IMR-90 (cell line): ENCODE measurements around the gene HRH1. TPM values are rescaled to one million over a fixed set of nuclear protein-coding genes. Genes with fewer than 3 reads are reported as not detected.

Experiments used
- ATAC-seq: fragments of 200-7000 bp; cut with Tn5 transposase; 2 replicates; pipeline ENCODE4 v1.9.1; 2020; ENCODE audit warnings: low read depth, mild to moderate bottlenecking, moderate library complexity
- BruUV-seq: library from RNA; stranded (reverse); fragments of 400-500 nt; replicated peaks from 2 replicates; lab custom pipeline; 2021; lab: Mats Ljungman, UMichigan
- CTCF ChIA-PET: fragments of 300-600 bp; formaldehyde crosslinking; extraction: SDS; loops from one replicate; lab custom pipeline; 2021; ENCODE audit warnings: antibody characterized with exemption; lab: Yijun Ruan, JAX
- POLR2A ChIA-PET: fragments of 300-600 bp; sonication (Branson Sonifier 250); formaldehyde crosslinking; loops from one replicate; lab custom pipeline; 2022; ENCODE audit warnings: antibody characterized with exemption; ENCODE audit not compliant: unreplicated experiment; lab: Charles Lee
- DNase-seq: peaks from one replicate; pipeline ENCODE4 v3.0.0; 2013
- H2AFZ ChIP-seq: replicated peaks from 2 replicates; pipeline ENCODE3; 2013; ENCODE audit warnings: low read length, mild to moderate bottlenecking; ENCODE audit not compliant: poor library complexity
- H2AK5ac ChIP-seq: 2 replicates; pipeline ENCODE4 v1.6.1; 2013; ENCODE audit warnings: low read depth, low read length, inconsistent platforms
- H2AK9ac ChIP-seq: replicated peaks from 2 replicates; pipeline ENCODE3; 2013; ENCODE audit warnings: mild to moderate bottlenecking, low read depth, low read length, moderate library complexity; ENCODE audit not compliant: poor library complexity
- H2BK120ac ChIP-seq: 2 replicates; pipeline ENCODE4 v1.6.1; 2013; ENCODE audit warnings: low read depth, low read length, inconsistent platforms
- H2BK15ac ChIP-seq: 3 replicates; pipeline ENCODE4 v1.6.1; 2013; ENCODE audit warnings: low read depth, low read length, inconsistent platforms
- H2BK20ac ChIP-seq: 2 replicates; pipeline ENCODE4 v1.6.1; 2013; ENCODE audit warnings: low read depth, mild to moderate bottlenecking, inconsistent platforms, low read length, moderate library complexity
- H2BK5ac ChIP-seq: 2 replicates; pipeline ENCODE4 v1.6.1; 2013; ENCODE audit warnings: mild to moderate bottlenecking, low read depth, low read length, inconsistent platforms; ENCODE audit not compliant: poor library complexity, severe bottlenecking
- H3K14ac ChIP-seq: replicated peaks from 2 replicates; pipeline ENCODE4 v1.6.1; 2013; ENCODE audit warnings: low read depth, low read length, inconsistent platforms
- H3K18ac ChIP-seq: 2 replicates; pipeline ENCODE4 v1.6.1; 2013; ENCODE audit warnings: low read depth, low read length, control low read depth
- H3K23ac ChIP-seq: 2 replicates; pipeline ENCODE4 v1.6.1; 2013; ENCODE audit warnings: low read depth, low read length, inconsistent platforms
- H3K27ac ChIP-seq: 2 replicates; pipeline ENCODE4 v1.5.1; 2013; ENCODE audit warnings: mild to moderate bottlenecking, control low read depth, low read length; ENCODE audit not compliant: insufficient read depth
- H3K27me3 ChIP-seq: 2 replicates; pipeline ENCODE4 v1.6.1; 2013; ENCODE audit warnings: low read length; ENCODE audit not compliant: control insufficient read depth, insufficient read depth
- H3K36me3 ChIP-seq: 2 replicates; pipeline ENCODE4 v1.6.1; 2013; ENCODE audit warnings: low read length, mixed read lengths; ENCODE audit not compliant: control insufficient read depth, insufficient read depth
- H3K4ac ChIP-seq: 2 replicates; pipeline ENCODE4 v1.6.1; 2013; ENCODE audit warnings: low read depth, low read length, inconsistent platforms
- H3K4me1 ChIP-seq: 2 replicates; pipeline ENCODE4 v1.6.1; 2013; ENCODE audit warnings: low read length, mixed read lengths; ENCODE audit not compliant: control insufficient read depth, insufficient read depth
- H3K4me2 ChIP-seq: 2 replicates; pipeline ENCODE4 v1.6.1; 2013; ENCODE audit warnings: low read depth, mild to moderate bottlenecking, control low read depth, low read length, moderate library complexity
- H3K4me3 ChIP-seq: 2 replicates; pipeline ENCODE4 v1.5.1; 2013; ENCODE audit warnings: low read depth, mild to moderate bottlenecking, control low read depth, low read length, moderate library complexity; ENCODE audit not compliant: insufficient read depth
- H3K56ac ChIP-seq: 2 replicates; pipeline ENCODE4 v1.6.1; 2013; ENCODE audit warnings: low read length, inconsistent platforms; ENCODE audit not compliant: insufficient read depth; ENCODE audit errors: extremely low read depth
- H3K79me1 ChIP-seq, 2 experiments: 2 replicates each; pipeline ENCODE4 v1.6.1; 2013; ENCODE audit warnings: low read length in 2 of 2, inconsistent platforms in 1 of 2, low read depth in 1 of 2
- H3K9ac ChIP-seq: 2 replicates; pipeline ENCODE4 v1.6.1; 2013; ENCODE audit warnings: low read depth, low read length, control low read depth
- H3K9me1 ChIP-seq: 2 replicates; pipeline ENCODE4 v1.6.1; 2013; ENCODE audit warnings: low read length, inconsistent platforms; ENCODE audit not compliant: insufficient read depth
- H3K9me3 ChIP-seq: 2 replicates; pipeline ENCODE4 v1.6.1; 2013; ENCODE audit warnings: low read length; ENCODE audit not compliant: control insufficient read depth, insufficient read depth
- H4K20me1 ChIP-seq: 2 replicates; pipeline ENCODE4 v1.6.1; 2013; ENCODE audit warnings: low read length, inconsistent platforms; ENCODE audit not compliant: insufficient read depth
- H4K5ac ChIP-seq: 2 replicates; pipeline ENCODE4 v1.6.1; 2013; ENCODE audit warnings: mild to moderate bottlenecking, low read depth, low read length, control low read depth
- H4K8ac ChIP-seq, 2 experiments: 2 replicates each; pipeline ENCODE4 v1.6.1; 2013; ENCODE audit warnings: low read depth in 2 of 2, low read length in 2 of 2, control low read depth in 1 of 2, inconsistent platforms in 1 of 2
- H4K91ac ChIP-seq: 2 replicates; pipeline ENCODE4 v1.6.1; 2013; ENCODE audit warnings: low read depth, low read length, inconsistent platforms; ENCODE audit not compliant: insufficient read depth
- FOS ChIP-seq: fragments of 150-350 bp; IDR thresholded peaks from 2 replicates; pipeline ENCODE4 v1.6.1; 2016; ENCODE audit warnings: low read depth, low read length
- MAFK ChIP-seq: IDR thresholded peaks from 2 replicates; pipeline ENCODE4 v1.6.1; 2012; ENCODE audit warnings: low read depth, low read length, improper control_type of control experiment
- MAZ ChIP-seq: IDR thresholded peaks from 2 replicates; pipeline ENCODE4 v1.6.1; 2012; ENCODE audit warnings: low read depth, mild to moderate bottlenecking, low read length, improper control_type of control experiment, moderate library complexity, borderline replicate concordance
- RCOR1 ChIP-seq: IDR thresholded peaks from 2 replicates; pipeline ENCODE4 v1.6.1; 2012; ENCODE audit warnings: mild to moderate bottlenecking, low read length, improper control_type of control experiment; ENCODE audit not compliant: insufficient replicate concordance
- WGBS, 2 experiments: methylation state at CpG; one replicate each; pipeline versions ENCODE4 v1.1.5 to v1.1.7; 2013; ENCODE audit warnings: missing lambda C conversion rate in 2 of 2; ENCODE audit not compliant: insufficient read length in 1 of 2; ENCODE audit errors: extremely low coverage in 2 of 2; 5-methylcytosine and 5-hydroxymethylcytosine counted together
- dilution Hi-C: fragments of 300-500 bp; cut with HindIII; formaldehyde crosslinking; loops from one replicate; pipeline ENCODE4 v1.14.3; 2018; ENCODE audit warnings: low sequenced_read_pairs; ENCODE audit not compliant: unreplicated experiment
- in situ Hi-C: fragments of 300-500 bp; cut with MboI; formaldehyde crosslinking; loops from 3 replicates; pipeline ENCODE4 v1.14.3; 2019; ENCODE audit warnings: low sequenced_read_pairs, inconsistent platforms, mixed read lengths
- intact Hi-C: fragments of 100-400 bp; cut with micrococcal nuclease; formaldehyde crosslinking; loops from 2 replicates; pipeline ENCODE4 v1.10.0; 2022
- polyA plus RNA-seq, 3 experiments: library from polyadenylated mRNA; depleted of rRNA; stranded (reverse); fragments of >200 nt; gene quantifications; 2 replicates each; pipeline ENCODE4 v1.2.3, GENCODE V29; 2012; ENCODE audit warnings: low replicate concordance in 1 of 3
- total RNA-seq: library from RNA; depleted of rRNA; stranded (reverse); fragments of >200 nt; gene quantifications from 2 replicates; pipeline ENCODE4 v1.2.3, GENCODE V29; 2012
- TF ChIP-seq, protein P1 (sequence below): fragments of 150-350 bp; IDR thresholded peaks from 2 replicates; pipeline ENCODE4 v1.6.1; 2017; ENCODE audit warnings: mild to moderate bottlenecking, antibody characterized with exemption, low read length, low read depth

Gene HRH1
- total and polyA plus RNA-seq, 2 of the 4 experiments (the other 2 are of a cell fraction): 7.6 to 16.1 TPM

DNA sequence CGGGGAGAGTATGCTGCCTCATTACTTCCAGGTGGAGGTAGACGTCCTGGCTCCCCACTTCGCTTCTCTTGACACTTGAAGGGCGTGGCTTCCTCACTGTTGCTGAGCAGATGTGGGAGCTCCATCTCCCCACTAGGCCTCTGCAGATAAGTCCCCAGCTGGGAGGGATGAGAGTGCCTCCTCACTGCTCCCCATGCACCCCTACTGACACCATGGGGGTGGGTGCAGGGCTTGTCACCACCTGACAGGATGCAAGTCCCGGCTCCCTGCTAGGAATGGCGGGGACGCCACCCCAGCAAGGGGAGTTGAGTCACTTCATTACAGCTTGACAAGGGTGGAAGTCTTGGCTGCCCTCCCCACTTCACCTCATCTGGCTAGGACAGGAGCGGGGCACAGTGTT is 81.1 kb downstream of the HRH1 start:
- POLR2A ChIA-PET: no interaction called here
- ATAC-seq: no peak
- BruUV-seq: no TSS peak

More for the DNA sequence above, 81.1 kb downstream of the HRH1 start:
- peak overlapping the region; percentile 4; the same call in 1 of the 2 replicates for H3K4ac ChIP-seq
- H2BK15ac ChIP-seq: 0 out of 3 replicates have a peak overlapping the region, but pooled peaks have one; percentile 33
- 0 out of 2 replicates have a peak overlapping the region, but pooled peaks have one; percentile 32 for H2BK120ac ChIP-seq
- H3K9ac ChIP-seq: no peak overlapping the region
- H3K36me3 ChIP-seq: peaks cover 5% of the 10 kb centered on the region; the same call in 1 of the 2 replicates
- no peak overlapping the region for H2AK9ac ChIP-seq
- H3K9me3 ChIP-seq: no peaks in the 10 kb centered on the region; the same call in 1 of the 2 replicates
- H3K4me2 ChIP-seq: no peak overlapping the region
- DNase-seq: no peak
- peaks cover 8% of the 10 kb centered on the region; the same call in 1 of the 2 replicates for H3K9me1 ChIP-seq
- peaks cover 12 to 33% of the 10 kb centered on the region in 2 experiments for H3K79me1 ChIP-seq
- H2AK5ac ChIP-seq: peak overlapping the region; percentile 7; the same call in 1 of the 2 replicates
- peak overlapping the region in 1 of 2 experiments; percentile 30; a peak in 1 of 4 replicates for H4K8ac ChIP-seq
- no peak overlapping the region for H3K27ac ChIP-seq
- no peaks in the 10 kb centered on the region for H3K27me3 ChIP-seq
- H3K4me1 ChIP-seq: peaks cover 5% of the 10 kb centered on the region
- no peak overlapping the region for H3K23ac ChIP-seq
- no CpG with 5 or more reads among the region's 8 CpGs for WGBS, 2 experiments
- no peak overlapping the region for H3K14ac ChIP-seq
- dilution Hi-C loops: no loop called here
- H3K56ac ChIP-seq: no peak overlapping the region
- CTCF ChIA-PET: interaction anchor here (0.6 kb wide), 1 partner anchor 107 kb away, joined by 5 read pairs; no protein-coding TSS in a partner anchor
- no peak overlapping the region for H2BK20ac ChIP-seq
- in situ Hi-C loops: no loop called here
- peaks cover 3% of the 10 kb centered on the region; the same call in 1 of the 2 replicates for H4K20me1 ChIP-seq
- TF ChIP-seq FOS: no peak
- TF ChIP-seq RCOR1: no peak
- TF ChIP-seq MAFK: no peak
- TF ChIP-seq, protein P1, sequence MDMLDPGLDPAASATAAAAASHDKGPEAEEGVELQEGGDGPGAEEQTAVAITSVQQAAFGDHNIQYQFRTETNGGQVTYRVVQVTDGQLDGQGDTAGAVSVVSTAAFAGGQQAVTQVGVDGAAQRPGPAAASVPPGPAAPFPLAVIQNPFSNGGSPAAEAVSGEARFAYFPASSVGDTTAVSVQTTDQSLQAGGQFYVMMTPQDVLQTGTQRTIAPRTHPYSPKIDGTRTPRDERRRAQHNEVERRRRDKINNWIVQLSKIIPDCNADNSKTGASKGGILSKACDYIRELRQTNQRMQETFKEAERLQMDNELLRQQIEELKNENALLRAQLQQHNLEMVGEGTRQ: no peak
- TF ChIP-seq MAZ: no peak
- no peak overlapping the region for H2BK5ac ChIP-seq
- intact Hi-C loops: loop anchor here (5.0 kb wide), 1 partner anchor 97 kb away; no protein-coding TSS in a partner anchor
- no peak overlapping the region; the same call in 1 of the 2 replicates for H4K5ac ChIP-seq
- no peak overlapping the region for H3K4me3 ChIP-seq
- no peak overlapping the region for H3K18ac ChIP-seq
- no peak overlapping the region for H2AFZ ChIP-seq
- H4K91ac ChIP-seq: peak overlapping the region; percentile 37
